ENCODE measurements around the gene TNS1.

DNA sequence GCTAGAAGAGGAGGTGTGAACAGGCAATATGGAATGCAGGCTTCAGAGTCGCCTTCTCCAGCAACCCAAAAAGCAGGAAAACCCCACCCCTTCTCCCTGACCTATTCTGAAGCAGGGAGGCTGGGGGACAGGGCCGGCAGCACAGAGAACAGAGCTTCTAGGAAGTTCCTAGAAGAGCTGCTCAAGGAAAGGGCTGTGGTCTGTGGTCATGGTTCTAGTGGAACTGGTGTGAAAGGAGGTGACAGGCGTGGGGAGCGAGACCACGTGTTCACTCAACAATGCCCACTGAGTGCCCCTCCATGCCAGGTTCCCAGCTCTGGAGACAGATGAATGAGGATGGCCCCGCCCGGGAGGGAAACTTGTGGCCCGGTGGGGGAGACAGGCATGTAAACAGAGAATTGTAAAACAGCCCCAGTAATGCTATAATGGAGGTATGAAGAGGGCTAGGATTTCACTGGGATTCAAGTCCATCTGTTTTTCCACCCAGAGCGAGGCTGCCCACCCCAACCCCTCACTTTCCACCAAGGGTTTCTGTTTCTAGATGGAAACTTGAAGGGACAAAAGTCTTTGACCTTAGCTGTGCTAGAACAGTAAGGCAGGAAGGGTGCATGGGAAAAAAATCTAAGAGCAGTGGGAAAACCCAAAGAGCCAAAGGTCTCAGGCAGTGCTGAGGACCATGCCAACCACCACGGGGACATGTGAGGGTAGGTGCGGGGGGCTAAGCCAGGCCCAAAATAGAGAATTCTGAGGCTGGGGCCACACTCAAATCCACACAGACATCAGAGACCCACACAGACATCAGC is 71.8 kb downstream of the TNS1 start:
- TF ChIP-seq EZH2phosphoT487 (IDR thresholded peaks at IDR 0.05; ENCODE audit: insufficient read depth, low read depth) (no peak), EZH2 (IDR thresholded peaks at IDR 0.05; ENCODE audit: insufficient read depth, poor library complexity, severe bottlenecking) (no peak)

Data from GM23248 (cell line).